ENCODE results near the gene EEFSEC. TPM values are rescaled to one million over a fixed set of nuclear protein-coding genes. Genes with fewer than 3 reads are reported as not detected.

EEFSEC gene
- polyA plus RNA-seq, 1 donor: 17.1 TPM

- DNase-seq (ENCODE audit: low read depth): no peak
These were observed 118.5 kb downstream of the EEFSEC start for GRCh38 chr3:128271536-128272332.

GRCh38 chr3:128273109-128273840, 120.0 kb downstream of the EEFSEC start:
- DNase-seq (ENCODE audit: low read depth): no peak

- DNase-seq (ENCODE audit: low read depth): no peak
These were observed 120.7 kb downstream of the EEFSEC start for GRCh38 chr3:128273841-128274573.

GRCh38 chr3:128274837-128275236, 121.6 kb downstream of the EEFSEC start:
- DNase-seq (ENCODE audit: low read depth): no peak

GRCh38 chr3:128275316-128276145, 122.2 kb downstream of the EEFSEC start:
- DNase-seq (ENCODE audit: low read depth): no peak

GRCh38 chr3:128276146-128276435, 122.8 kb downstream of the EEFSEC start:
- no peak for DNase-seq (ENCODE audit: low read depth)

GRCh38 chr3:128276577-128277183, 123.4 kb downstream of the EEFSEC start:
- DNase-seq (ENCODE audit: low read depth): no peak

GRCh38 chr3:128277378-128278069, 124.2 kb downstream of the EEFSEC start:
- no peak for DNase-seq (ENCODE audit: low read depth)

GRCh38 chr3:128278130-128278529, 124.8 kb downstream of the EEFSEC start:
- DNase-seq (ENCODE audit: low read depth): no peak

GRCh38 chr3:128278761-128279600, 125.7 kb downstream of the EEFSEC start:
- DNase-seq (ENCODE audit: low read depth): no peak

GRCh38 chr3:128279601-128279880, 126.3 kb downstream of the EEFSEC start:
- DNase-seq (ENCODE audit: low read depth): no peak

GRCh38 chr3:128280481-128281052, 127.3 kb downstream of the EEFSEC start:
- DNase-seq (ENCODE audit: low read depth): no peak

- no peak for DNase-seq (ENCODE audit: low read depth)
These were observed 127.8 kb downstream of the EEFSEC start for GRCh38 chr3:128281056-128281455.

GRCh38 chr3:128281461-128282367, 128.4 kb downstream of the EEFSEC start:
- DNase-seq (ENCODE audit: low read depth): no peak

- no peak for DNase-seq (ENCODE audit: low read depth)
These were observed 129.3 kb downstream of the EEFSEC start for GRCh38 chr3:128282380-128283196.

- DNase-seq (ENCODE audit: low read depth): no peak
These were observed 130.1 kb downstream of the EEFSEC start for GRCh38 chr3:128283421-128283820.

Measured in forelimb muscle (tissue), 1 donor.